Testis (tissue), 3 donors: ENCODE results near the gene LRRC45. TPM values are rescaled to one million over a fixed set of nuclear protein-coding genes. Genes with fewer than 3 reads are reported as not detected.

Experiments
- DNase-seq: peaks from one replicate; pipeline ENCODE4 v3.0.0-alpha.2; 2019
- H3K27ac ChIP-seq, 2 donors: fragments of 200-600 bp; sonication (generic); one replicate each; pipeline ENCODE4 v1.5.1; 2019
- H3K27me3 ChIP-seq: fragments of 200-600 bp; sonication (generic); one replicate; pipeline ENCODE4 v1.5.1; 2019
- H3K36me3 ChIP-seq: fragments of 200-600 bp; sonication (generic); one replicate; pipeline ENCODE4 v1.5.1; 2017; ENCODE audit warnings: low read depth; ENCODE audit errors: missing control alignments
- H3K4me1 ChIP-seq: fragments of 200-600 bp; sonication (generic); one replicate; pipeline ENCODE4 v1.5.1; 2019
- H3K4me3 ChIP-seq, 2 donors: fragments of 200-600 bp; sonication (generic); one replicate each; pipeline ENCODE4 v1.5.1; 2017 to 2019
- H3K9me3 ChIP-seq: fragments of 200-600 bp; sonication (generic); one replicate; pipeline ENCODE4 v1.5.1; 2017
- CTCF ChIP-seq, 3 experiments: fragments of 450-650 bp in 2 of 3; fragments of 200-600 bp in 1 of 3; sonication (generic) in 1 of 3; IDR thresholded peaks; one replicate each; pipeline ENCODE4 v1.5.1; 2016 to 2019; ENCODE audit warnings: antibody characterized with exemption in 3 of 3, mild to moderate bottlenecking in 2 of 3, moderate library complexity in 1 of 3
- POLR2A ChIP-seq: fragments of 450-650 bp; IDR thresholded peaks from one replicate; pipeline ENCODE4 v1.6.1; 2017; ENCODE audit warnings: antibody characterized with exemption, mild to moderate bottlenecking, moderate library complexity
- WGBS, 2 donors: methylation state at CpG; one replicate each; pipeline ENCODE4 v1.1.5; 2018; 5-methylcytosine and 5-hydroxymethylcytosine counted together
- intact Hi-C: fragments of 100-400 bp; cut with DNase I; formaldehyde crosslinking; loops from one replicate; pipeline ENCODE4 v1.15.1; 2023; ENCODE audit warnings: low total_unique reads
- polyA plus RNA-seq: library from polyadenylated mRNA; stranded (reverse); fragments of 350-450 nt; fragmentation: Illumina TruSeq; extraction: RNeasy Lipid Tissue Mini Kit (QIAGEN cat#74804); gene quantifications from one replicate; pipeline ENCODE4 v1.2.3, GENCODE V29; 2014; ENCODE audit warnings: low read depth, low replicate concordance; ENCODE audit not compliant: insufficient read depth
- total RNA-seq, 2 donors: library from RNA; depleted of rRNA; stranded (reverse); fragments of >200 nt; gene quantifications; one replicate each; pipeline ENCODE4 v1.2.3, GENCODE V29; 2016

Gene LRRC45
- total and polyA plus RNA-seq, 3 donors from 2014 or later: 5.7 to 12.8 (median 10.7) TPM

- peaks cover 19% of the 10 kb centered on the region for H3K4me1 ChIP-seq
- H3K27me3 ChIP-seq: no peaks in the 10 kb centered on the region
- H3K9me3 ChIP-seq: no peaks in the 10 kb centered on the region
- WGBS, 2 donors: 1% methylated on average over 30 of the region's 47 CpGs; no CpG with 5 or more reads in 1 of the 2 donors
- no peak for TF ChIP-seq POLR2A
- no peak for TF ChIP-seq CTCF (IDR thresholded peaks at IDR 0.05)
- no peak for DNase-seq
- no peaks in the 10 kb centered on the region for H3K36me3 ChIP-seq
- peak overlapping the region in 1 of 2 donors; percentile 55 for H3K27ac ChIP-seq
- H3K4me3 ChIP-seq: peak overlapping the region; percentile 68 to 83
- intact Hi-C loops: no loop called here
These were observed 42.1 kb downstream of the LRRC45 start for GRCh38 chr17:82065193-82065637.

- Histone ChIP-seq H3K27me3 (no peaks in the 10 kb centered on the region), H3K4me3 (peak within 1 kb of the TSS; percentile 68 to 83), H3K27ac (peak within 1 kb of the TSS; percentile 67 to 85), H3K9me3 (no peaks in the 10 kb centered on the region), H3K4me1 (peaks cover 19% of the 10 kb centered on the region), H3K36me3 (no peaks in the 10 kb centered on the region)
- intact Hi-C loops: no loop called here
- WGBS, 2 donors: 19 to 33% methylated on average over 19 to 31 of the region's 88 CpGs
- peak; percentile 38 for DNase-seq
- TF ChIP-seq POLR2A: no peak
- no peak for TF ChIP-seq CTCF (IDR thresholded peaks at IDR 0.05)
These were observed 42.7 kb downstream of the LRRC45 start, which contains the start of gene DUS1L for GRCh38 chr17:82065638-82066303. Gene DUS1L, minus strand, starts transcription at chr17:82065804. Its CDS starts 745 bp downstream, at chr17:82065059.

GRCh38 chr17:82070611-82071010 lies 47.5 kb downstream of the LRRC45 start:
- no peaks in the 10 kb centered on the region for H3K36me3 ChIP-seq
- no peaks in the 10 kb centered on the region for H3K27me3 ChIP-seq
- intact Hi-C loops: no loop called here
- no peaks in the 10 kb centered on the region for H3K9me3 ChIP-seq
- TF ChIP-seq CTCF (IDR thresholded peaks at IDR 0.05): no peak
- no peak for TF ChIP-seq POLR2A
- H3K27ac ChIP-seq: no peak overlapping the region
- no peak overlapping the region for H3K4me3 ChIP-seq
- peaks cover 8% of the 10 kb centered on the region for H3K4me1 ChIP-seq
- DNase-seq: no peak

GRCh38 chr17:82072827-82073226 lies 49.7 kb downstream of the LRRC45 start:
- Histone ChIP-seq H3K4me1 (peaks cover 16% of the 10 kb centered on the region), H3K4me3 (no peak overlapping the region), H3K9me3 (no peaks in the 10 kb centered on the region), H3K27ac (no peak overlapping the region), H3K36me3 (no peaks in the 10 kb centered on the region), H3K27me3 (no peaks in the 10 kb centered on the region)
- no peak for DNase-seq
- TF ChIP-seq CTCF (IDR thresholded peaks at IDR 0.05): no peak
- 87 to 89% methylated on average over 6 of the region's 6 CpGs for WGBS, 2 donors
- intact Hi-C loops: no loop called here

GRCh38 chr17:82073446-82073845 lies 50.3 kb downstream of the LRRC45 start:
- DNase-seq: no peak
- Histone ChIP-seq H3K9me3 (no peaks in the 10 kb centered on the region), H3K36me3 (no peaks in the 10 kb centered on the region), H3K27ac (no peak overlapping the region), H3K4me3 (no peak overlapping the region), H3K27me3 (no peaks in the 10 kb centered on the region), H3K4me1 (peaks cover 21% of the 10 kb centered on the region)
- TF ChIP-seq POLR2A (no peak), CTCF (IDR thresholded peaks at IDR 0.05) (no peak)
- WGBS, 2 donors: 87 to 88% methylated on average over 9 of the region's 9 CpGs
- intact Hi-C loops: no loop called here
